IPS-15b (cell line): Measurements from ENCODE around the gene TSSK3.
"Not testable (repeated sequence)": the region's sequence is repeated elsewhere in the genome, so short reads cannot be mapped to it uniquely, and the experiment has no call there.

Source experiments
- H3K27me3 ChIP-seq: one replicate; pipeline ENCODE4 v1.6.1; 2013; ENCODE audit warnings: low read length; ENCODE audit not compliant: control insufficient read depth, insufficient read depth
- H3K36me3 ChIP-seq: one replicate; pipeline ENCODE4 v1.6.1; 2013; ENCODE audit warnings: low read length; ENCODE audit not compliant: control insufficient read depth, insufficient read depth
- H3K4me1 ChIP-seq: one replicate; pipeline ENCODE4 v1.6.1; 2013; ENCODE audit warnings: mild to moderate bottlenecking, low read length; ENCODE audit not compliant: control insufficient read depth, insufficient read depth
- H3K4me3 ChIP-seq: one replicate; pipeline ENCODE4 v1.5.1; 2013; ENCODE audit warnings: low read depth, low read length
- H3K9ac ChIP-seq: one replicate; pipeline ENCODE4 v1.6.1; 2013; ENCODE audit warnings: low read depth, mild to moderate bottlenecking, low read length
- H3K9me3 ChIP-seq: one replicate; pipeline ENCODE4 v1.6.1; 2013; ENCODE audit warnings: mild to moderate bottlenecking, low read length; ENCODE audit not compliant: control insufficient read depth, insufficient read depth

Gene TSSK3

GRCh38 chr1:32355778-32356177 is 6.6 kb upstream of the TSSK3 start:
- not testable (repeated sequence) for H3K36me3 ChIP-seq, H3K4me1 ChIP-seq, H3K4me3 ChIP-seq, H3K9ac ChIP-seq, H3K9me3 ChIP-seq
- H3K27me3 ChIP-seq: peaks cover 19% of the 10 kb centered on the region

- peaks cover 8% of the 10 kb centered on the region for H3K4me1 ChIP-seq
- peaks cover 24% of the 10 kb centered on the region for H3K27me3 ChIP-seq
- H3K36me3 ChIP-seq: no peaks in the 10 kb centered on the region
- no peak overlapping the region for H3K9ac ChIP-seq
- H3K9me3 ChIP-seq: no peaks in the 10 kb centered on the region
- H3K4me3 ChIP-seq: no peak overlapping the region
Observed at GRCh38 chr1:32356478-32356877, 5.9 kb upstream of the TSSK3 start.

GRCh38 chr1:32357614-32358013 is 4.7 kb upstream of the TSSK3 start:
- Histone ChIP-seq H3K9me3 (no peaks in the 10 kb centered on the region), H3K9ac (no peak overlapping the region), H3K27me3 (peaks cover 24% of the 10 kb centered on the region), H3K4me1 (peaks cover 5% of the 10 kb centered on the region), H3K36me3 (no peaks in the 10 kb centered on the region), H3K4me3 (no peak overlapping the region)

- Histone ChIP-seq H3K36me3 (peaks cover under 1% of the 10 kb centered on the region), H3K9me3 (no peaks in the 10 kb centered on the region), H3K4me3 (no peak overlapping the region), H3K4me1 (peaks cover 3% of the 10 kb centered on the region), H3K27me3 (peaks cover 24% of the 10 kb centered on the region), H3K9ac (no peak overlapping the region)
Observed at GRCh38 chr1:32358435-32358834, 3.9 kb upstream of the TSSK3 start.

GRCh38 chr1:32361308-32361673 is 1.0 kb upstream of the TSSK3 start:
- no peak overlapping the region for H3K4me3 ChIP-seq
- H3K9ac ChIP-seq: no peak overlapping the region
- H3K36me3 ChIP-seq: peaks cover 14% of the 10 kb centered on the region
- H3K27me3 ChIP-seq: peaks cover 24% of the 10 kb centered on the region
- no peaks in the 10 kb centered on the region for H3K4me1 ChIP-seq
- no peaks in the 10 kb centered on the region for H3K9me3 ChIP-seq

GRCh38 chr1:32361674-32362473 is 465 bp upstream of the TSSK3 start:
- no peaks in the 10 kb centered on the region for H3K9me3 ChIP-seq
- H3K36me3 ChIP-seq: peaks cover 14% of the 10 kb centered on the region
- H3K4me3 ChIP-seq: peak overlapping the region; percentile 53
- H3K9ac ChIP-seq: peak overlapping the region; percentile 32
- no peaks in the 10 kb centered on the region for H3K4me1 ChIP-seq
- H3K27me3 ChIP-seq: peaks cover 24% of the 10 kb centered on the region

- Histone ChIP-seq H3K4me1 (no peaks in the 10 kb centered on the region), H3K36me3 (peaks cover 23% of the 10 kb centered on the region), H3K4me3 (no peak overlapping the region), H3K9ac (no peak overlapping the region), H3K9me3 (no peaks in the 10 kb centered on the region), H3K27me3 (peaks cover 17% of the 10 kb centered on the region)
Observed at GRCh38 chr1:32363713-32364112, 1.4 kb downstream of the TSSK3 start.

GRCh38 chr1:32364836-32365235 is 2.5 kb downstream of the TSSK3 start:
- Histone ChIP-seq H3K4me1 (no peaks in the 10 kb centered on the region), H3K27me3 (peaks cover 12% of the 10 kb centered on the region), H3K36me3 (peaks cover 25% of the 10 kb centered on the region), H3K9me3 (no peaks in the 10 kb centered on the region), H3K9ac (no peak overlapping the region), H3K4me3 (no peak overlapping the region)

- H3K4me3 ChIP-seq: no peak overlapping the region
- H3K4me1 ChIP-seq: no peaks in the 10 kb centered on the region
- H3K9me3 ChIP-seq: no peaks in the 10 kb centered on the region
- peaks cover 25% of the 10 kb centered on the region for H3K36me3 ChIP-seq
- no peak overlapping the region for H3K9ac ChIP-seq
- H3K27me3 ChIP-seq: peaks cover 8% of the 10 kb centered on the region
Observed at GRCh38 chr1:32365445-32365844, 3.1 kb downstream of the TSSK3 start.

GRCh38 chr1:32367912-32368635 is 5.7 kb downstream of the TSSK3 start:
- Histone ChIP-seq H3K4me3 (no peak overlapping the region), H3K4me1 (no peaks in the 10 kb centered on the region), H3K9ac (no peak overlapping the region), H3K9me3 (no peaks in the 10 kb centered on the region), H3K36me3 (peaks cover 36% of the 10 kb centered on the region), H3K27me3 (no peaks in the 10 kb centered on the region)

GRCh38 chr1:32372149-32372756 is 9.9 kb downstream of the TSSK3 start:
- no peak overlapping the region for H3K4me3 ChIP-seq
- peaks cover 55% of the 10 kb centered on the region for H3K36me3 ChIP-seq
- H3K9ac ChIP-seq: no peak overlapping the region
- H3K27me3 ChIP-seq: no peaks in the 10 kb centered on the region
- H3K4me1 ChIP-seq: no peaks in the 10 kb centered on the region
- H3K9me3 ChIP-seq: no peaks in the 10 kb centered on the region
